ENCODE data around the gene CLPSL1. TPM values are rescaled to one million over a fixed set of nuclear protein-coding genes. Genes with fewer than 3 reads are reported as not detected.

Gene CLPSL1
- total RNA-seq, 6 experiments from 2014 or later = not detected

DNA sequence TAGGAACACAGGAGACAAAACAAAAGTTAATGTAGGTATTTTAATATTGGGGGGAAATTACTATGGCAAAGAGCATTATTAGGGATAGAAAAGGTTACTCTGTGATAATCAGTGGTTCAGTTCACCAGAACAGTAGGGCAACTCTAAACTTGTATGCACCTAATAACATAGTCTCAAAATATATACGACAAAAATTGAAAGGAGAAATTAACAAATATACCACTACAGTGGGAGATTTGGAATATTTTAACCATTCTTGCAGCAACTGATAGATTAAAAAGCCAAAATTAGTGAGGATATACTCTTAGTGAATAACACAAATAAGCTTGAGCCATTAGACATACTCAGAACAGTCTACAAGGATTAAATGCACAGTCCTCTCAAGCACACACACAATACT is 32.9 kb upstream of the CLPSL1 start:
- DNase-seq (no peak), ATAC-seq (no peak)
- no peak for TF ChIP-seq POLR2A (IDR thresholded peaks at IDR 0.05)
- TF ChIP-seq, protein P1, sequence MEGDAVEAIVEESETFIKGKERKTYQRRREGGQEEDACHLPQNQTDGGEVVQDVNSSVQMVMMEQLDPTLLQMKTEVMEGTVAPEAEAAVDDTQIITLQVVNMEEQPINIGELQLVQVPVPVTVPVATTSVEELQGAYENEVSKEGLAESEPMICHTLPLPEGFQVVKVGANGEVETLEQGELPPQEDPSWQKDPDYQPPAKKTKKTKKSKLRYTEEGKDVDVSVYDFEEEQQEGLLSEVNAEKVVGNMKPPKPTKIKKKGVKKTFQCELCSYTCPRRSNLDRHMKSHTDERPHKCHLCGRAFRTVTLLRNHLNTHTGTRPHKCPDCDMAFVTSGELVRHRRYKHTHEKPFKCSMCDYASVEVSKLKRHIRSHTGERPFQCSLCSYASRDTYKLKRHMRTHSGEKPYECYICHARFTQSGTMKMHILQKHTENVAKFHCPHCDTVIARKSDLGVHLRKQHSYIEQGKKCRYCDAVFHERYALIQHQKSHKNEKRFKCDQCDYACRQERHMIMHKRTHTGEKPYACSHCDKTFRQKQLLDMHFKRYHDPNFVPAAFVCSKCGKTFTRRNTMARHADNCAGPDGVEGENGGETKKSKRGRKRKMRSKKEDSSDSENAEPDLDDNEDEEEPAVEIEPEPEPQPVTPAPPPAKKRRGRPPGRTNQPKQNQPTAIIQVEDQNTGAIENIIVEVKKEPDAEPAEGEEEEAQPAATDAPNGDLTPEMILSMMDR (IDR thresholded peaks at IDR 0.05) = no peak
- H3K27ac ChIP-seq = no peak overlapping the region
- no peaks in the 10 kb centered on the region for H3K9me3 ChIP-seq
- no peaks in the 10 kb centered on the region for H3K4me1 ChIP-seq
- no peaks in the 10 kb centered on the region for H3K27me3 ChIP-seq
- no peak overlapping the region for H3K4me3 ChIP-seq
- intact Hi-C loops (cut with DNase I) = no loop called here
- no peaks in the 10 kb centered on the region for H3K36me3 ChIP-seq
- WGBS (ENCODE audit: insufficient coverage, low coverage, low lambda C conversion rate, missing lambda C conversion rate) = 100% methylated on average over 1 of the region's 1 CpG

DNA sequence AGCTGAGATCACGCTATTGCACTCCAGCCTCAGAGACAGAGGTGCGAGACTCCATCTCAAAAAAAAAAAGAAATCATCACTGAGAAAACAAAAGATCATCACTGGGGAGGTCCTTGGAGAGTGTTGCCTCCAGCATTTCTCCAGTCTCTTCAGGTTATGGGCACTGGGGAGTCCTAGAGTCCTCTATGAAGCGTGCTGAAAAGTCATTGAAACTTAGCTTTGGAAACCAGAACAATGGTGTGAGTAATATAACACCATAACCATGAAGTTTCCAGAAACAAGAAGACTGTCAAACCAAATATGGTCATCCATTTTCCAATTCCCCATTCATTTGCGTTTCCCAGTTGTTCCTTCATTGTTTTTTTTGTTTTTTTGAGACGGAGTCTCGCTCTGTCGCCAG is 30.3 kb upstream of the CLPSL1 start:
- DNase-seq (no peak), ATAC-seq (no peak)
- no peak overlapping the region for H3K4me3 ChIP-seq
- TF ChIP-seq POLR2A (IDR thresholded peaks at IDR 0.05) = no peak
- TF ChIP-seq, protein P1 (IDR thresholded peaks at IDR 0.05) = no peak
- no peaks in the 10 kb centered on the region for H3K36me3 ChIP-seq
- WGBS (ENCODE audit: insufficient coverage, low coverage, low lambda C conversion rate, missing lambda C conversion rate) = 89% methylated on average over 5 of the region's 7 CpGs
- H3K27ac ChIP-seq = no peak overlapping the region
- H3K9me3 ChIP-seq = no peaks in the 10 kb centered on the region
- intact Hi-C loops (cut with DNase I) = no loop called here
- H3K27me3 ChIP-seq = no peaks in the 10 kb centered on the region
- H3K4me1 ChIP-seq = no peaks in the 10 kb centered on the region

DNA sequence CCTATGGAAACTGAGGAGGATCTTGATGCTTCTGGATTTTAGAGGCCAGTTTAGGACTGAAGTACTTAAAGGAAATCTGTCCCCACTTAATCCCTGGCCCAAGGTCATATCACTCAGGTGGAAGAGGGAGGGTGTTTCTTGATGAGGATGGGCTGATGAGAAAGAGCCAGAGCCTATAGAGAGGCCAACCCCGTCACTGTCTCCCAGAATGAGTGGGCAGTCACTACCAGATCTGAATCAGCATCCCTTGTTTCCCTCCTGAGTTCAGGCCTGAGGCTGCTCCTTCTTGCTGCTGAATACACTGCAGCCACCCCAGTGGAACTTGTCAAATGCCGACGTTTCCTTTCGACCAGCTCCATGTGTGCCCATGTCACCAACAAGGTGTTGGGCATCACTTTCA is 29.2 kb upstream of the CLPSL1 start:
- ATAC-seq (no peak), DNase-seq (no peak)
- TF ChIP-seq, protein P1 (IDR thresholded peaks at IDR 0.05) = no peak
- no peak for TF ChIP-seq POLR2A (IDR thresholded peaks at IDR 0.05)
- Histone ChIP-seq H3K27ac (no peak overlapping the region), H3K4me3 (no peak overlapping the region), H3K4me1 (no peaks in the 10 kb centered on the region), H3K36me3 (no peaks in the 10 kb centered on the region), H3K27me3 (no peaks in the 10 kb centered on the region), H3K9me3 (no peaks in the 10 kb centered on the region)
- 57% methylated on average over 3 of the region's 4 CpGs for WGBS (ENCODE audit: insufficient coverage, low coverage, low lambda C conversion rate, missing lambda C conversion rate)
- intact Hi-C loops (cut with DNase I) = no loop called here

DNA sequence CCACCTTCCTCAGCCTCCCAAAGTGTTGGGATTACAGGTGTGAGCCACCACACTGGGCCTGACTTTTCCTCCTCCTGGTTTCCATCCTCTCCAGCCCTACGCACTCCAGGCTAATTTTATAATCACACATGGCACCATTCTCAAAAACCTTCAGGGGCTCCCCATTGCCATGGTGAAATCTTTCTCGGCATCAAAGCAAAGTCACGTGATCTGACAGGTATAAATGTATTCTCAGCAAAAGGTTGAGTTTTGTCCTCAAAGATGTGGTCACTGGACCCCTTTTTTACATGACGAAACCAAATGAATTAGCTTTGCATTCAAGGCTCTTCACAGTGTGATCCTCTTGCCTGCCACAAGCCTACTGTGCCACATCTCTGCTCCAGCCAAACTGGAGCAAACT is 28.5 kb upstream of the CLPSL1 start:
- Histone ChIP-seq H3K4me1 (no peaks in the 10 kb centered on the region), H3K27me3 (no peaks in the 10 kb centered on the region), H3K9me3 (no peaks in the 10 kb centered on the region), H3K4me3 (no peak overlapping the region), H3K27ac (no peak overlapping the region), H3K36me3 (no peaks in the 10 kb centered on the region)
- no peak for TF ChIP-seq POLR2A (IDR thresholded peaks at IDR 0.05)
- TF ChIP-seq, protein P1 (IDR thresholded peaks at IDR 0.05) = no peak
- DNase-seq = no peak
- no peak for ATAC-seq
- intact Hi-C loops (cut with DNase I) = no loop called here
- WGBS (ENCODE audit: insufficient coverage, low coverage, low lambda C conversion rate, missing lambda C conversion rate) = 56% methylated on average over 4 of the region's 4 CpGs

All from right lobe of liver (tissue), 6 donors.